Left renal cortex interstitium (tissue), 4 donors: Measurements from ENCODE around the gene RP9. TPM values are rescaled to one million over a fixed set of nuclear protein-coding genes. Genes with fewer than 3 reads are reported as not detected.

Experiments
- DNase-seq, 4 donors: peaks; one replicate each; pipeline ENCODE4 v3.0.0-alpha.2; 2013; ENCODE audit warnings: low read depth in 4 of 4, low spot score in 2 of 4, missing footprints in 1 of 4
- polyA plus RNA-seq, 4 donors: library from polyadenylated mRNA; unstranded; fragments of 120-200 nt; gene quantifications; one replicate each; pipeline ENCODE4 v1.2.1, GENCODE V29; 2013; ENCODE audit not compliant: insufficient read length in 4 of 4

The RP9 gene, protein sequence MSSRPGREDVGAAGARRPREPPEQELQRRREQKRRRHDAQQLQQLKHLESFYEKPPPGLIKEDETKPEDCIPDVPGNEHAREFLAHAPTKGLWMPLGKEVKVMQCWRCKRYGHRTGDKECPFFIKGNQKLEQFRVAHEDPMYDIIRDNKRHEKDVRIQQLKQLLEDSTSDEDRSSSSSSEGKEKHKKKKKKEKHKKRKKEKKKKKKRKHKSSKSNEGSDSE
- polyA plus RNA-seq = 10 to 100 TPM; 31.3 to 37.1 (median 33.3) TPM

DNA sequence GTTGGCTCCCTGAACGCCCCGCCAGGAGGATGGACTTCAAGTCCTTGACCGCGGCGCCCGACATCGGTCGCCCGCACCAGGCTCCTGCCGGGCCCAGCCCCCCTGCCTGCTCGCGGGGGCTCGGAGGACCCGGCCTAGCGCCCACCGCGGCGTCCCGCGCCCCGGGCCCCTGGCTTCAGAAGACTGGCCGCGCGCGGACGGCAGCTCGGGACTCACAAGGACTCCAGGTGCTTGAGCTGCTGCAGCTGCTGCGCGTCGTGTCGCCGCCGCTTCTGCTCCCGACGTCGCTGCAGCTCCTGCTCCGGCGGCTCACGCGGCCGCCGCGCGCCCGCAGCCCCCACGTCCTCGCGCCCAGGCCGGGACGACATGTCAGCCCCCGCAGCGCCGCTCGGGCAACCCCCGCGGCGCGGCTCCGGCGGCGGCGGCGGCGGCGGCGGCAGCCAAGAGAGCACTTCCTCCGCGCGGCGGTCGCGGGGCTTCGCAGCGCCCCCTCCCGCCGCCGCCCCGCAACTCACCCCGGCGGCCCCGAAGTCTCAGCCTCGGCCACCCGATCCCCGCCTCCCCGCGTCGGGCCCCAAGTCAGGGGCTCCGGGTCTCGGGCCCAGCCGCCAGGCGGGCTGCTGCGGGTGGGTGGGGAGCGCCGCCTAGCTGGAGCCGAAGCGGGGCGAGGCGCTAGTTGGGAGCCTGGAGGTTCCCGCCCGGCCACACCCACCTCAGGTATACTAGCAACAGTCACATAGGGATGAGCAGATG is at the start of gene RP9:
Gene RP9 (minus strand): TSS at position 400 of the 753 bp plus-strand sequence. CDS start 32 bp downstream, at position 368.
- DNase-seq = peak in 3 of 4 donors; percentile 25 to 71 (median 59)

GRCh38 chr7:33157781-33158180 is 48.6 kb upstream of the RP9 start:
- no peak for DNase-seq

DNA sequence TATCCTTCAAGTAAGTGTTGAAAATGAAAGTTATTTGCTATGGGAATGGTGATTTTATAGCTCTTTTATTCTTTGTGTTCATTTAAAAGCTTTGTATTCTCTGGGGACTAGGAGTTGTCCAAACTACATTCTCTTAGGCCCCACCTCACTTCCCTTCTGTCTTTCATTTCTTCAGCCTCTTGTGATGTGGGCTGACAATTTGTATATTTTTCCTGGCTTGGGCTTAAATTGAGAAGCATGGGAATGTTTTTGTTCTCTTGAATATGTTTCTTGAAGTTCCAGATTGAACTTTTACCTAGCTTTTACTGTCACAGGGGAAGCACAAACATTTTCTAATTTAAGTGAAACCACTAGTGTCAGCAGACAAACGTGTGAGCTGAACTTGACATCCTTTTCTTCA is 48.1 kb upstream of the RP9 start:
- no peak for DNase-seq

DNA sequence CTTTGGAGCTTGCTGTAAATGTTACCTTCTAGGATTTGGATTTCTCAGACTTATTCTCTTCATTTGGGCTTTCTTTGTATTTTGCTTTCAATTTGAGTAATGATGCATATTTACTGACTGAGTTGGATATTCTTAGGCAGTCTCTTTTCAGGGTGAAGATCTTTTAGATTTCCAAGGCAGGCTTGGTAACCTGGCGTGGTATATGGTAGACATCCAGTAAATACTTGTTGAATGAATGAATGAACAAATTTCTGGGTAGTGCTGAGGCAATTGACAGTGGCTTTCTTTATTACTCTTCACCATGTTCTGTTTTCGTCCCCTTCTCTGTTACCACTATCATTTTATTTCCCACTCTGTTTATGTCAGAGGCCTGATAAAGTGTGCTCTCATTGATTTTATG is 47.2 kb upstream of the RP9 start:
- no peak for DNase-seq

GRCh38 chr7:33155811-33156210 is 46.6 kb upstream of the RP9 start:
- DNase-seq = no peak

DNA sequence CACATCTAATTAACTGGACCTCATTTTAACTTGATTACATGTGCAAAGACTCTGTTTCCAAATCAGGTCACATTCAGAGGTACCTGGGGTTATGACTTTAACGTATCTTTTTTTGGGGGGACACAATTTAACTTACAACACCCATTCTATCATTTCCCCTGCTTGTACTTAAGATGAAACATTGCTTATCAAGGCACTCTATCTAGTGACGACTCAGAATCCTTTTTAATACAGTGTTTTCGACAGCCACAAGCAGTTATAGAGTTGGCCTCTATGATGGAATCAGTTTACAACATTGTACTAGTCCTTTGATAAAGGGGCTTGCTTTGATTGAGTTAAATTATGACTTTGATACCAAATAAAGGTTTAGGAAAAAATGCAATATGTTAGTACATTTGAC is 42.9 kb upstream of the RP9 start:
- no peak for DNase-seq

GRCh38 chr7:33145156-33145555 is 36.0 kb upstream of the RP9 start:
- DNase-seq = no peak

GRCh38 chr7:33143996-33144718 is 35.0 kb upstream of the RP9 start:
- no peak for DNase-seq

- no peak for DNase-seq
Observed at GRCh38 chr7:33142585-33142984, 33.4 kb upstream of the RP9 start.

DNA sequence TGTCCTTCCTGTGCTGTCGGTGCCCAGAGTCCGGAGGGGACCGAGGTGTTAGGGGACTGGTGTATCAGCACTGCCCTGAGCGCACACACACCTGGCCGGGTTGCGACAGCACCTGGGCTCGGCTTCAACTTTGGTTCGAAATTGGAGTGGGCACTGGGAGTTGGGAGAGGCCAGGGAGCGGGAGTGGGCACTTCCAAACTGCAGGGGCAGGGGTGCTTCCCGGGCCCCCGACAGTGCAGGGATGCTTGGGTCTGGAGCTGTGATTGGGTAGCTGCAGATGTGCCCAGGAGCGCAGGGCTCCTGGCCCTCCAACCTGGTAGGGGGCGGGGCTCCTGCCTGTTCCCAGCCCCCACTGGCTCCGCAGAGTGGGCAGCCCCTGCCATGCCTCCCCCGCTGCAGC is 27.9 kb upstream of the RP9 start:
- DNase-seq = no peak

GRCh38 chr7:33130184-33130583 is 21.0 kb upstream of the RP9 start:
- no peak for DNase-seq

DNA sequence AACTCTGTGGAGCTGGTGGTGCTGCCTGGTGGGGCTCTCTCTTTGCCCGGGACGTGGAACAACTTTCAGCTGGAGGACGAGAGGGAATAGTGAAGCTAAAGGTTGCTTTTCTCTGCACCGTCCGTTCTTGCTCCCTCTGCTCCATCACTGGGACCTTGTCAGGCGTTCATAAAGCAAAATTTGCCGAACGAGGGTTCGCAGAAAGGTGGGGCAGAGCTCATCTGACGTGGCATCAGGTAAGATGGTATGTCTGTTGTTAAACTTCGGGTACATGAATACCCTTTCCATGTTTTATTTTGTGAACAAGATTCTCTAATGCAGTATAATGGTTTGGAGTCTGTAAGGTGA is 20.6 kb upstream of the RP9 start:
- DNase-seq = no peak

- DNase-seq = peak; percentile 86 to 93 (median 90)
Observed at GRCh38 chr7:33128990-33129805, 20.0 kb upstream of the RP9 start, which contains the start of gene BBS9. Gene BBS9 (plus strand): TSS chr7:33129564. CDS start chr7:33146253, 16,689 bp downstream.

DNA sequence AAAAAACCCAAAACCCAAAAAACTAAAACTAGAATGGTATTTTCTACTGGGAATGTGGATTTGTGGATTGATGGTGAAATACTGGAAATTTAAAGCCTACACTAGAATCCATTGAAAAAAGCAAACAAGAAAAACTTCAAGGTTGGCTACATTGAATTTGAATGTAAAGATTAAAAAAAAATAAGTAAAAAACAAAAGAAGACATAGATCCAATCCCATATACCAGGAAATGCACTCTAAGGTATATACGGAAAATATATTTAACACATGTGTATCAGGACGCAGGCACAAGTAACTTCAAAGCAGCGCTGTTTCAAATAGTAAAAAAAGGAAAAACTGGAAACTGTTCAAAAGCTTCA is 19.4 kb upstream of the RP9 start:
- DNase-seq = no peak

DNA sequence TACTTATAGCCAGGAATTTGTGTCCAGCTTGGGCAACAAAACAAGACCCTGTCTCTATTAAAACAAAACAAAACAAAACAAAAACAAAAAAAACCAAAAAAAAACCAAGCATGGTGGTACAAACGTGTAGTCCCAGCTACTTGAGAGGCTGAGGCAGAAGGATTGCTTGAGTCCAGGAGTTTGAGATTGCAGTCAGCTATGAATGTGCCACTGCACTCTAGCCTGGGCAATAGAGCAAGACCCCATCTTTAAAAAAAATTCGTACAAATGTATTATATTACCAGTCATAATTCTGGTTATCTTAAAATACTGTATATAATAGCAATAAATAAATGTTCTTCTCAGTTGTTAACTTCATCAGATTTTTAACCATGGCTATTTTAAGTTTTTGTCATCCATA is 17.9 kb upstream of the RP9 start:
- no peak for DNase-seq

GRCh38 chr7:33118383-33118782 is 9.2 kb upstream of the RP9 start:
- no peak for DNase-seq

- DNase-seq = no peak
Observed at GRCh38 chr7:33114976-33115375, 5.8 kb upstream of the RP9 start.

GRCh38 chr7:33111614-33112013 is 2.4 kb upstream of the RP9 start:
- no peak for DNase-seq

DNA sequence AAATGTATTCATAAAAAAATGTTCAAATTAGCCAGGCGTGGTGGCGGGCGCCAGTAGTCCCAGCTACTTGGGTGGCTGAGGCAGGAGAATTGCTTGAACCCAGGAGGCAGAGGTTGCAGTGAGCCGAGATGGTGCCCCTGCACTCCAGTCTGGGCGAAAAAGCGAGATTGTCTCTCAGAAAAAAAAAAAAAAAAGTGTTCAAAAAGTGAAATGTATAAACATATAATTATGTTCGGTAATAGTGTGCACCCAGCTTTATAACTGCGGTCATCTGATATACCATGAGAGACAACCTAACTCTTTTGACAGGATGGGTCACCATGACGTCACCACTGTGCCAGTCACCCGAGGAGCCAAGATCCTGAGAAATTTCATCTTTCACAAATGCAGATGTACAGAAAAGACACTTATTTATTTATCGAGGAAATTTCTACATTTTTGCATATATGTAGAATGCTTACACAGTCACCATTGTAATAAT is 594 bp upstream of the RP9 start:
- DNase-seq = no peak

GRCh38 chr7:33108554-33109004 is 625 bp downstream of the RP9 start:
- DNase-seq = no peak
